ENCODE data around the gene AUH. TPM values are rescaled to one million over a fixed set of nuclear protein-coding genes. Genes with fewer than 3 reads are reported as not detected.

AUH gene
- total and polyA plus RNA-seq, 2 donors (not counting 1 experiment from before 2014, with no cell fraction given), result 5.2 to 29.1 TPM

DNA sequence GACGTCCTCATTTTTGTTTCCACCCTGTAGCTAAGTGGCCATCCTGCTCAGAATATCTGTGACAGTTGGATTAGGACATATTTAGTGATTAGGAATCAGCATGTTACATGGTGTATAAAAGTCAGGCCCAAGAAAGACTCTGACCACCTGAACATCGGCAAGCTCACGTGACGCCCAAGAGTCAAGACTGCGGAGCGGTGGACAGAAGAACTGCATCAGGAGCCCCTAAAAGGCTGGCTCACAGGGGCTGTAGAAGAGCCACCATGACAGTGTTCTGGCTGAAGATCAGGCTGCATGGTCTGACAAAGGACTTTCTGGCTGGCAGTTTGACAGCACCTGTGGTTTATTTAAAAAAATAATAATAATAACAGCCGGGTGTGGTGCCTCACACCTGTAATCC lies 185.3 kb downstream of the AUH start:
- H2AFZ ChIP-seq (ENCODE audit: insufficient read depth, low read depth, low read length, poor library complexity, severe bottlenecking), result no peak overlapping the region
- no peak overlapping the region for H3K4me3 Mint-ChIP-seq
- H3K4me2 ChIP-seq (replicated peaks; ENCODE audit: low read depth, low read length, poor library complexity, severe bottlenecking), result no peak overlapping the region
- H3K9me3 ChIP-seq (ENCODE audit: control extremely low read depth in 1 of 3, control insufficient read depth in 2 of 3, insufficient read depth in 1 of 3, low read length in 2 of 3), result peaks cover 0 to 8% (median 5%) of the 10 kb centered on the region in 3 donors
- H3K36me3 ChIP-seq (replicated peaks in 1 of 2; ENCODE audit: control extremely low read depth in 1 of 2, control insufficient read depth in 1 of 2, extremely low read depth in 1 of 2, insufficient read depth in 2 of 2, low read length in 1 of 2), result no peaks in the 10 kb centered on the region
- H3K4me1 Mint-ChIP-seq, result peaks cover 29% of the 10 kb centered on the region
- H3K9ac ChIP-seq (ENCODE audit: low read length), result no peak overlapping the region
- no peaks in the 10 kb centered on the region for H3K27me3 Mint-ChIP-seq
- ATAC-seq (ENCODE audit: low read depth), result no peak
- H3K27ac ChIP-seq (ENCODE audit: low read length in 2 of 2), result no peak overlapping the region
- H4K20me1 ChIP-seq (ENCODE audit: control insufficient read depth, insufficient read depth, low read length, poor library complexity, severe bottlenecking), result no peaks in the 10 kb centered on the region
- 100% methylated on average over 7 of the region's 7 CpGs for WGBS (ENCODE audit: insufficient coverage)
- H3K4me3 ChIP-seq (ENCODE audit: control extremely low read depth in 1 of 5, extremely low read depth in 1 of 5, insufficient read depth in 1 of 5, low read depth in 2 of 5, low read length in 4 of 5), result no peak overlapping the region
- no peak overlapping the region for H3K27ac Mint-ChIP-seq
- no peaks in the 10 kb centered on the region for H3K27me3 ChIP-seq (replicated peaks in 1 of 4; ENCODE audit: control extremely low read depth in 1 of 4, control insufficient read depth in 3 of 4, insufficient read depth in 4 of 4, low read length in 3 of 4)
- no peak for TF ChIP-seq EZH2 (IDR thresholded peaks at IDR 0.05; ENCODE audit: borderline replicate concordance, insufficient read depth, low read depth, low read length, poor library complexity, severe bottlenecking)
- TF ChIP-seq, protein P1, sequence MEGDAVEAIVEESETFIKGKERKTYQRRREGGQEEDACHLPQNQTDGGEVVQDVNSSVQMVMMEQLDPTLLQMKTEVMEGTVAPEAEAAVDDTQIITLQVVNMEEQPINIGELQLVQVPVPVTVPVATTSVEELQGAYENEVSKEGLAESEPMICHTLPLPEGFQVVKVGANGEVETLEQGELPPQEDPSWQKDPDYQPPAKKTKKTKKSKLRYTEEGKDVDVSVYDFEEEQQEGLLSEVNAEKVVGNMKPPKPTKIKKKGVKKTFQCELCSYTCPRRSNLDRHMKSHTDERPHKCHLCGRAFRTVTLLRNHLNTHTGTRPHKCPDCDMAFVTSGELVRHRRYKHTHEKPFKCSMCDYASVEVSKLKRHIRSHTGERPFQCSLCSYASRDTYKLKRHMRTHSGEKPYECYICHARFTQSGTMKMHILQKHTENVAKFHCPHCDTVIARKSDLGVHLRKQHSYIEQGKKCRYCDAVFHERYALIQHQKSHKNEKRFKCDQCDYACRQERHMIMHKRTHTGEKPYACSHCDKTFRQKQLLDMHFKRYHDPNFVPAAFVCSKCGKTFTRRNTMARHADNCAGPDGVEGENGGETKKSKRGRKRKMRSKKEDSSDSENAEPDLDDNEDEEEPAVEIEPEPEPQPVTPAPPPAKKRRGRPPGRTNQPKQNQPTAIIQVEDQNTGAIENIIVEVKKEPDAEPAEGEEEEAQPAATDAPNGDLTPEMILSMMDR (IDR thresholded peaks at IDR 0.05), result no peak
- DNase-seq, result no peak
- peaks cover 24 to 30% of the 10 kb centered on the region in 2 donors for H3K4me1 ChIP-seq (ENCODE audit: control insufficient read depth in 2 of 2, insufficient read depth in 2 of 2, low read length in 2 of 2)
- intact Hi-C loops (cut with micrococcal nuclease), result no loop called here
- ChIA-PET POLR2A (no interaction called here), CTCF (no interaction called here)
- peaks cover 7% of the 10 kb centered on the region for H3K9me3 Mint-ChIP-seq (ENCODE audit: insufficient read depth)
- H3K79me2 ChIP-seq (ENCODE audit: control insufficient read depth, insufficient read depth, low read length), result no peaks in the 10 kb centered on the region

DNA sequence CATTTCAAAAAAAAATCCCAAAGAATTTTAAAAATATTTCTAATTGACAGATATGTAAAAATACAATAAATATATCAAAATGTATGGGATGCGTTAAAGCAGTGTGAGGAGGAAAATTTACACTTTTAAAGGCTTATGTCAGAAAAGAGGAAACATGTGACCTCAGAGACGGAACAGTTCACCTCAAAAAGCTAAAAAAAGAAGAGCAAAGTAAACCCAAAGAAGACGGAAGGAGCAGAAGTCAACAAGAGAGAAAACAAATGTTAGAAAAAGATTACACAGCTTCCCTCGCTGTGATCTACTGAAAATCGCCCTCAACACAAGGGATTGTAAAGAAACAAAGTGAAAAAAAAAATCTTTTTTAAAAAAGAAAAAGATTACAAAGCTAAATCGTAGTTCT lies 186.9 kb downstream of the AUH start:
- no peaks in the 10 kb centered on the region for H3K27me3 ChIP-seq (replicated peaks in 1 of 4; ENCODE audit: control extremely low read depth in 1 of 4, control insufficient read depth in 3 of 4, insufficient read depth in 4 of 4, low read length in 3 of 4)
- peaks cover 5 to 19% (median 5%) of the 10 kb centered on the region in 3 donors for H3K9me3 ChIP-seq (ENCODE audit: control extremely low read depth in 1 of 3, control insufficient read depth in 2 of 3, insufficient read depth in 1 of 3, low read length in 2 of 3)
- no peaks in the 10 kb centered on the region for H3K79me2 ChIP-seq (ENCODE audit: control insufficient read depth, insufficient read depth, low read length)
- ATAC-seq (ENCODE audit: low read depth) (peak; percentile 43), DNase-seq (peak; percentile 60)
- H3K9me3 Mint-ChIP-seq (ENCODE audit: insufficient read depth), result peaks cover 10% of the 10 kb centered on the region
- ChIA-PET POLR2A (no interaction called here), CTCF (interaction anchor here (0.6 kb wide), 1 partner anchor 221 kb away, joined by 3 read pairs; no protein-coding TSS in a partner anchor)
- peak overlapping the region; percentile 18 for H3K9ac ChIP-seq (ENCODE audit: low read length)
- H4K20me1 ChIP-seq (ENCODE audit: control insufficient read depth, insufficient read depth, low read length, poor library complexity, severe bottlenecking), result no peaks in the 10 kb centered on the region
- peak overlapping the region; percentile 8 to 72 for H3K27ac ChIP-seq (ENCODE audit: low read length in 2 of 2)
- H2AFZ ChIP-seq (ENCODE audit: insufficient read depth, low read depth, low read length, poor library complexity, severe bottlenecking), result no peak overlapping the region
- H3K36me3 ChIP-seq (replicated peaks in 1 of 2; ENCODE audit: control extremely low read depth in 1 of 2, control insufficient read depth in 1 of 2, extremely low read depth in 1 of 2, insufficient read depth in 2 of 2, low read length in 1 of 2), result no peaks in the 10 kb centered on the region
- peak overlapping the region; percentile 70 for H3K4me2 ChIP-seq (replicated peaks; ENCODE audit: low read depth, low read length, poor library complexity, severe bottlenecking)
- TF ChIP-seq, protein P1 (IDR thresholded peaks at IDR 0.05), result no peak
- no peak for TF ChIP-seq EZH2 (IDR thresholded peaks at IDR 0.05; ENCODE audit: borderline replicate concordance, insufficient read depth, low read depth, low read length, poor library complexity, severe bottlenecking)
- H3K4me1 Mint-ChIP-seq, result peaks cover 29% of the 10 kb centered on the region
- intact Hi-C loops (cut with micrococcal nuclease), result loop anchor here (2.0 kb wide), 1 partner anchor 34 kb away; no protein-coding TSS in a partner anchor
- no peaks in the 10 kb centered on the region for H3K27me3 Mint-ChIP-seq
- peak overlapping the region; percentile 5 for H3K27ac Mint-ChIP-seq
- peaks cover 24 to 30% of the 10 kb centered on the region in 2 donors for H3K4me1 ChIP-seq (ENCODE audit: control insufficient read depth in 2 of 2, insufficient read depth in 2 of 2, low read length in 2 of 2)
- H3K4me3 ChIP-seq (ENCODE audit: control extremely low read depth in 1 of 5, extremely low read depth in 1 of 5, insufficient read depth in 1 of 5, low read depth in 2 of 5, low read length in 4 of 5), result peak overlapping the region in 2 of 5 experiments; percentile 15 to 43
- peak overlapping the region; percentile 37 for H3K4me3 Mint-ChIP-seq
- WGBS (ENCODE audit: insufficient coverage), result no CpG with 5 or more reads among the region's 6 CpGs

All from B cell (primary cell).